Activated T-cell treated with anti-CD3 and anti-CD28 coated beads, Interleukin-2, amount 50 U/mL, for 1 hour (primary cell): ENCODE results near the gene FUOM.
"Not testable (repeated sequence)": the region's sequence is repeated elsewhere in the genome, so short reads cannot be mapped to it uniquely, and the experiment has no call there.

Experiments
- DNase-seq: peaks from one replicate; pipeline ENCODE4 v3.0.0-alpha.2; 2020

The FUOM gene

GRCh38 chr10:133328358-133329343 is 29.2 kb downstream of the FUOM start:
- DNase-seq = no peak

- no peak for DNase-seq
Measured at GRCh38 chr10:133327651-133328357, 30.0 kb downstream of the FUOM start.

GRCh38 chr10:133326745-133327650 is 30.8 kb downstream of the FUOM start:
- DNase-seq = no peak

- DNase-seq = no peak
Measured at GRCh38 chr10:133326223-133326551, 31.6 kb downstream of the FUOM start.

- DNase-seq = peak; percentile 47
Measured at GRCh38 chr10:133325440-133326222, 32.2 kb downstream of the FUOM start.

GRCh38 chr10:133324857-133325260 is 33.0 kb downstream of the FUOM start:
- DNase-seq = no peak

GRCh38 chr10:133324198-133324792 is 33.5 kb downstream of the FUOM start:
- peak; percentile 66 for DNase-seq

GRCh38 chr10:133322064-133322709 is 35.6 kb downstream of the FUOM start:
- DNase-seq = not testable (repeated sequence)

- DNase-seq = not testable (repeated sequence)
Measured at GRCh38 chr10:133320852-133321422, 36.9 kb downstream of the FUOM start.

GRCh38 chr10:133318494-133319127 is 39.2 kb downstream of the FUOM start:
- peak; percentile 77 for DNase-seq

- DNase-seq = no peak
Measured at GRCh38 chr10:133316732-133317131, 41.1 kb downstream of the FUOM start.

- DNase-seq = no peak
Measured at GRCh38 chr10:133316266-133316665, 41.6 kb downstream of the FUOM start.

GRCh38 chr10:133315847-133316246 is 42.0 kb downstream of the FUOM start:
- no peak for DNase-seq

- DNase-seq = no peak
Measured at GRCh38 chr10:133314911-133315310, 42.9 kb downstream of the FUOM start.

- DNase-seq = no peak
Measured at GRCh38 chr10:133313192-133313591, 44.6 kb downstream of the FUOM start.

GRCh38 chr10:133312769-133313145 is 45.1 kb downstream of the FUOM start:
- no peak for DNase-seq

GRCh38 chr10:133312016-133312768 is 45.6 kb downstream of the FUOM start:
- no peak for DNase-seq

- no peak for DNase-seq
Measured at GRCh38 chr10:133311570-133311969, 46.2 kb downstream of the FUOM start.

GRCh38 chr10:133310789-133311188 is 47.0 kb downstream of the FUOM start:
- no peak for DNase-seq

GRCh38 chr10:133310399-133310755 is 47.4 kb downstream of the FUOM start:
- DNase-seq = no peak
